Kidney epithelial cell (primary cell): ENCODE measurements around the gene RANBP17. TPM values are rescaled to one million over a fixed set of nuclear protein-coding genes. Genes with fewer than 3 reads are reported as not detected.

Experiments used
- DNase-seq: peaks from one replicate; pipeline ENCODE4 v3.0.0-alpha.2; 2010; ENCODE audit warnings: low read depth
- H3K27me3 ChIP-seq: 2 replicates; pipeline ENCODE4 v1.6.0; 2011; ENCODE audit warnings: low read length; ENCODE audit not compliant: control insufficient read depth, insufficient read depth
- H3K36me3 ChIP-seq: 2 replicates; pipeline ENCODE4 v1.5.1; 2011; ENCODE audit warnings: low read length; ENCODE audit not compliant: control insufficient read depth, insufficient read depth
- H3K4me3 ChIP-seq: 2 replicates; pipeline ENCODE4 v1.5.1; 2011; ENCODE audit warnings: low read depth, mild to moderate bottlenecking, control low read depth, low read length
- CTCF ChIP-seq: IDR thresholded peaks from 2 replicates; pipeline ENCODE4 v1.5.1; 2011; ENCODE audit warnings: mild to moderate bottlenecking, moderate library complexity, low read length, control low read depth, inconsistent platforms; ENCODE audit not compliant: insufficient read depth, poor library complexity, severe bottlenecking
- total RNA-seq: library from RNA; depleted of rRNA; stranded (reverse); fragments of >200 nt; gene quantifications from 2 replicates; pipeline ENCODE4 v1.2.3, GENCODE V29; 2015

The RANBP17 gene
- total RNA-seq, 1 donor from 2014 or later = 10.4 TPM

DNA sequence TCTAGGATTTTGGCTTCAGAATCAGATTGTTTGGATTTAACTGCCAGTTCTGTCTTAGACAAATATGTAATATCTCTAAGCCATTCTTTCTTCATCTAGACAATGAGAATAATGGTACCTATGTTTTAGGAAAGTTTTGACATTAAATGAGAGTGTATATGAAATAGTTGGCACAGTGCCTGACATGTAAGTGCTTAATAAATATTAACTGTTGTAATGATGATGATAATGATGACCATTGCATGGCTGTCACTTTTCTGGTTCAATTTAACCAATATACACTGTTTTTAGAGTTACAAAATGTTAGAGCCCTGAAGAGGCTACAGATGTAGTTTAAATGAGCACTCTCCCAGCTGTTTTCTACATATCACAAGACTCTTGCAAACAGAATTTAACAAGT is 131.7 kb downstream of the RANBP17 start:
- no peak for DNase-seq
- no peaks in the 10 kb centered on the region for H3K27me3 ChIP-seq
- no peak for TF ChIP-seq CTCF
- no peaks in the 10 kb centered on the region for H3K36me3 ChIP-seq
- H3K4me3 ChIP-seq = no peak overlapping the region

GRCh38 chr5:171010086-171010485 is 148.3 kb downstream of the RANBP17 start:
- Histone ChIP-seq H3K36me3 (no peaks in the 10 kb centered on the region), H3K4me3 (no peak overlapping the region), H3K27me3 (no peaks in the 10 kb centered on the region)
- no peak for DNase-seq
- no peak for TF ChIP-seq CTCF

- DNase-seq = no peak
- Histone ChIP-seq H3K36me3 (no peaks in the 10 kb centered on the region), H3K4me3 (no peak overlapping the region), H3K27me3 (no peaks in the 10 kb centered on the region)
- TF ChIP-seq CTCF = no peak
Observed at GRCh38 chr5:171010816-171011215, 149.0 kb downstream of the RANBP17 start.

GRCh38 chr5:171023508-171023907 is 161.7 kb downstream of the RANBP17 start:
- H3K36me3 ChIP-seq = no peaks in the 10 kb centered on the region
- no peaks in the 10 kb centered on the region for H3K27me3 ChIP-seq
- H3K4me3 ChIP-seq = no peak overlapping the region
- DNase-seq = no peak
- TF ChIP-seq CTCF = no peak

DNA sequence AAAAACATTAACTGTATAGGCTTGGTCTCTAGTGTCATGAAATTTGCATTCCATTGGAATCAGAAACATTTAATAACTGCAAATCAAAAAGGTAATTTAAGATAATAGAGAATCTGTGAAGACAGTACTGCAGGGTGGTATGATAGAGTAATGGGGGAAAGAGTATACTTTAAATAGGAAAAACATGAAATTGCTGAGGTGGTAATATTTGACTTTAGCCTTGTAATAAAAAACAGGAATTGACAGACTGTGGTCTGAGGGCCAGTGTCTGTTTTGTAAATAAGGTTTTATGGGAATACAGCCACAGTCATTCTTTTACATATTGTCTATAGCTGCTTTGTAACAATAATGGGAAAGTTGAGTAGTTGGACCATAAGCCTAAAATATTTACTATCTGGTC is 162.3 kb downstream of the RANBP17 start:
- Histone ChIP-seq H3K36me3 (no peaks in the 10 kb centered on the region), H3K4me3 (no peak overlapping the region), H3K27me3 (no peaks in the 10 kb centered on the region)
- TF ChIP-seq CTCF = no peak
- no peak for DNase-seq

- no peaks in the 10 kb centered on the region for H3K36me3 ChIP-seq
- H3K4me3 ChIP-seq = no peak overlapping the region
- no peak for DNase-seq
- no peak for TF ChIP-seq CTCF
- no peaks in the 10 kb centered on the region for H3K27me3 ChIP-seq
Observed at GRCh38 chr5:171029401-171029800, 167.6 kb downstream of the RANBP17 start.
